HG03354 (cell line): ENCODE measurements around the gene YIPF7.

Source experiments
- ATAC-seq: cut with Tn5 transposase; IDR thresholded peaks from one replicate; pipeline ENCODE4 v1.9.1; 2021; ENCODE audit warnings: mild to moderate bottlenecking; ENCODE audit not compliant: unreplicated experiment, poor library complexity, severe bottlenecking

YIPF7 gene

DNA sequence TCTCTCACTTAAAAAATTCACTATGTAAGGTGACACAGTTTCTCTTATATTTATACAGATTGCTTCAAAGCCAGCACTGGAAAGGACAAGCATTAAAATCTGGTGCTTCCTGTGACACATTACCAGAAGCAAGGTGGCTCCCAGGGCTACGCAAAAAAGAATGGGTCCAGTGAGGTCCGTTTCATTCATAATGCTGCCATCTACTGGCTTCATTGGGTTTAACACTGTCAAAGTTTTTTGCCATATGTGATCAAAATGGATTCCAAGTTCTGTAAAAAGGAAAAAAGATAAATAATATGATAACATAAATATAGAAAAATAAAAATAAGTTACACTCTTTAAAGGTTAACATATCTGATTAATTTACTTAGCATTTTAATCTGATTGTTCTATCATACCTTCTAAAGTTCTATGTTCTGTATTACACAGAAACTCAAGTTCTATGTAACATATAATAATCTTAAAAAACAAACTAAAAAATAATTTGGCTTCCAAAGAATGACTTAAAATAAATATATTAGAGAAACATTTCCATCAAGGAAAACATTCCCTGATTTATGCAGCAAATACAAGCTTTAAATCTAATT is 22.1 kb downstream of the YIPF7 start:
- ATAC-seq: peak; percentile 97

DNA sequence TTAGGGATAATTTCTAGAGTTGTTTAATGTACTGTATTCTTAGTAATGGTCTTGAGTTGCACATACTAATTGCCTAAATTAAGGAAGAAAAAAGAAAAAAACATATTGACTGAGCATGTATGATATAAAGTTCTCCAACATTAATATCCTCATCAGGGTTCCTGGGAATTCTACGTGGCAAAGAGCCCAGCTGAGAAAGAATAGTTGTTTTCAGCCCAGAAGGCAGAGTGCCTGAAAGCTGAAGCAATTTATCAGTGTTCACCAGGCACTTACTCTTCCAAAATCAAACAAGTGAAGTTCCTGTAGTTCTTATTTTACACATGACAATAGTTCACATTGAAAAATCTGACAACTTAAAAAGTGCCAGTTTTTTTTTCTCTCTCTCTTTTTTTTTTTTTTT is 27.7 kb downstream of the YIPF7 start:
- no peak for ATAC-seq

DNA sequence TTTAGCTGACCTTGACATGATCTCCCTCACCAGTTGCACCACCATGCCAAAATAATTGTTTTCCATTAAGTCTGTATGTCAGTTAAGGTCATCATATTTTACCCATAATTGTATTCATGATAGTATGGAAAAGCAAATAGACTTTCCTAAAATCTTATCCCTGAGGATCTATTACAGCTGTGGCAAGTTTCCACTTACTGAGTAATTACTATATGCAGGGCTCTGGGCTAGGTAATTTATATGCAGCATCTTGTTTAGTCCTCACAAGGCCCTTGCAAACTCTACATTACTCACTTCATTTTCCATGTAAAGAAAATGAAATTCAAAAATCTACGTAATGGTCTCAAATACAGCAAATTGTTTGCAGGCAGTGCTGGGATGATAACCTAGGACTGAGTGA is 34.8 kb downstream of the YIPF7 start:
- no peak for ATAC-seq

DNA sequence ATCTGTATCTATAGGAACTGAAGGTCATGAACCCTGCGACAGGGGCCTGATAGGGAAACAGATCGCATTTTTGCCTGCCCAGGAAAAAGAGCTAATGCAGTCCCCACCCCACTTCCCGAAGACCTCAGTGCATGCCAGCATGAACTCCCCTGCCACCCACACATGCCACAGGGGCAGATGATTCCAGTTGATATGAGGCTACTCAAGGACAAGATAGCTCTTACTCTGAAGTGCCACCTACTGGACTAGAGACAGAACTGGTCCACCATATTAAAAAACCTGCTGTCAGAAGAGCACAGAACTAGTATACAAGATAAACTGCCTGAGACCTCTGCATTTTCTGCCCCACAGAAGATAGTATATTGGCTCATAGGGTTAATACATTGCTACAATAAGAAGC is 68.0 kb downstream of the YIPF7 start:
- no peak for ATAC-seq

DNA sequence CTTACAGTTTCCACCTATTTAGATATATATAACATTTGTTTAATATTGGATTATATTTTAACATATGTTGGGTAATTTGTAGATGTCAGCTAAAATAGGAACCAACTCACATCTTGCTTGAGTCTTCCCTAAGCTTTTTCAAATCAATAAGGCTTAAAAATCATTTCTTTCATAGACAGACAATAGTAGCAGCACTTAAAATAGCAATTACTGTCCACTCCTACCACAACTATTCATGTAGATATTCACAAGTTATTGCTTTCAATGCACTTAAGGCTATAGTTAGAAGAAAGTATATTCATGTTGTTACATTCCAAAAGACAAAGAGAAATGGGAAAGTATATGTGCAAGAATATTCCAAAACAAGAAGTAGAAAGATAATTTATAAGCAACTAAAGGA is 71.2 kb downstream of the YIPF7 start:
- no peak for ATAC-seq

DNA sequence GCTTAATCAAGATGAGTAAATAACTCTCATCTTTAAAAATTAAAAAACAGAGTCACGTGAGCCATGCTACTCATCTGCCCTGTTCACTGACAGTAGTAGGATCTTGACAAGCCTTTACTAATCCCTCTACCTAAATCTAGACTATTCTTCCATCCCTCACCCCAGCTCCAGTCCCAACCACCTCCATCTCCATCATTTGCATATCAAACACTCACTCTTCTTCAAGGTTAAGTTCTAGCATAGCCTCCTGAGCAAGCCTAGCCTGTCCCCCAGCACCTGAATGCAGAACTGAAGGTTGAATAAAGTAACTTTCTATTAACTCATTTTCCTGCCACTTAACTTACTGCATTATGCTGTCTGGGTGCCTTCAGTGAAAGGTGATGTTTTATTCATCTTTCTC is 72.5 kb downstream of the YIPF7 start:
- ATAC-seq: no peak
